Dermis microvascular lymphatic vessel endothelial cell (primary cell): ENCODE measurements around the gene IL18R1. TPM values are rescaled to one million over a fixed set of nuclear protein-coding genes. Genes with fewer than 3 reads are reported as not detected.
A peak's percentile ranks its signal among the peaks of the same experiment; 100 is the strongest.

Experiments
- DNase-seq, 2 donors: peaks; one replicate each; pipeline versions ENCODE4 v3.0.0 to v3.0.0-alpha.2; 2010; ENCODE audit warnings: low read depth in 2 of 2
- total RNA-seq: library from RNA; depleted of rRNA; stranded (reverse); fragments of >200 nt; gene quantifications from 2 replicates; pipeline ENCODE4 v1.2.1, GENCODE V29; 2014

The IL18R1 gene
- total RNA-seq, 1 donor from 2014 or later: 0.51 TPM

- DNase-seq: no peak
These were observed 76.8 kb downstream of the IL18R1 start for GRCh38 chr2:102432386-102432785.

GRCh38 chr2:102433973-102434654, 78.5 kb downstream of the IL18R1 start:
- no peak for DNase-seq

DNA sequence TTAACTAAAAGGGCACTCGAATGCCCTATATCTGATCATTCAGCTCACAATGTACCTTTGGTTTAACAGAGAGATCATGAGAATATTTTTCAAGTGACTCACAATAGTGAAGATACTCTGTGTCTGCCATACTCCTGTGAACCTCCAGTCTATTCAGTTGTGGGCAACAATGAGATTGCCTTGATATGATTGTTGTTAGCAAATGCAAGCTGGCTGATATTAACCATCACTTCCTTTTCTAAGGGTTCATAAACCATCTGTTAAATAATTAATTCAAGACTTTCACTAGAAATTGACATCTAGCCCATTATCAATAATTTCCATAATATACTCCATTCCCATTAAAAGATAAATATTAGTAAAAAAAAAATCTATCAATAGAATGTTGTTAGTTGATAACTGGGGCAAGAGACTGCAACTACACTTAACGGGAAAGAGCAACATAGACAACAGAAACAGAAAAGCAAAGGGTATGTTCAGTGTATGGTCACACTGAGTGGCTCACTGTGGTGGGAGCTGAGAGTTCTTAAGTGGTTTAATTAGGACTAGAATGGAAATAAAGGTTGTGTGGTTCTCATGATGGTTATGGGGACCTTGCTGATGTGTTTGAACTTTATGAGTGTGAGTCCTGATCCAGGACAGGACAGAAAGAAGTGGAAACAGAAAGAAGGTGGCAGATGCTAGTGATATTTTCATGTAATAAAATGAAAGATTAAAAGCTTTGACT, 79.2 kb downstream of the IL18R1 start:
- no peak for DNase-seq

DNA sequence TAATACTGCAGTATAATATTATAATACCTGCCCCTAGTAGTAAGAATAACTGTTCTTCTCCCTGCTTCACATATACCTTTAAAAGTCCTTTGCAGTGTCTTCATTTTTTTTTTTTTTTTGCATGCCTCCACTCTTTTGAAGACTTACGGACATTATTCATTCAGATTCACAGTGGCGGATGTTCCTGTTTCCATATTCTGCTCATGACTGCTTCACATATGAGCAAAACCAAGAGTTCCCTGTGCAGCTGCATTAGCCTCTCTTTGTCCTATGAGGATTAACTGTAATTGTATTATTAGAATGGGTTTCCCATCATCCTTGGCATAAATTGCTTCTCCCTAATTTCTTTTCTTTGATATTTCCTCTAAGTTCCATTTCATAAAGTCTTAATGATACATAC, 80.1 kb downstream of the IL18R1 start:
- no peak for DNase-seq

DNA sequence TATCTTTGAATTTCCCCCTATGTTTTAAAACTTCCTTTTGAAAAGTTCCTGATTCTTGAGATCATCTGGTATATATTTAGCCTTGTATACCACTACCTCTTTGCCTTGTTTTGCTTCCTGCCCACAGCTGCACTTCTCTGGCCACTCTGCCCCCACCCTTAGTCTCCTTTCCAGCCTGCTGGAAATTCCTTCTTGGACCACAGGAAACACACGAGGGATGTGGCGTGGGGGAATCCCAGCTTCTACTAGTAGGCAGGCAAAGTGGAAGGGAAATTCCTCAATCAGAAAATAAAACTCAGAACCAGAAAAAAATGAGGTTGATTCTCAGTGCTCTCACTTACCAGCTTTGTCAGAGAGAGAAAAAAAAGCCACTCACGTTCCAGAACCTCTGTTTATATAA, 80.7 kb downstream of the IL18R1 start:
- DNase-seq: peak in 1 of 2 donors; percentile 71

DNA sequence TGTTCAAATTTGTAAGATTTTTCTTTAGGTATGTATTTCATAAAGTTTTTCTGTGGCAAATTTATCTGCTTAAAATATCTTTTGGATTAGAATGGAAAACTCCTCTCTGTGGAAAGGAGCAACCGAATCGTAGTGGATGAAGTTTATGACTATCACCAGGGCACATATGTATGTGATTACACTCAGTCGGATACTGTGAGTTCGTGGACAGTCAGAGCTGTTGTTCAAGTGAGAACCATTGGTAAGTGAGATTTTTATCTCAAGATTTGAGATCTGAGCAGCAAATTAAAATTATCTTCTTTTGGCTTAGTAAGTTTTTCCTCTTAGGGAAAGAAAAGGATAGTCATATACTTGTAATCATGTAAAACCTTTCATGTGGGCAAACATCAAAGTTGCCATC, 81.5 kb downstream of the IL18R1 start:
- DNase-seq: no peak

DNA sequence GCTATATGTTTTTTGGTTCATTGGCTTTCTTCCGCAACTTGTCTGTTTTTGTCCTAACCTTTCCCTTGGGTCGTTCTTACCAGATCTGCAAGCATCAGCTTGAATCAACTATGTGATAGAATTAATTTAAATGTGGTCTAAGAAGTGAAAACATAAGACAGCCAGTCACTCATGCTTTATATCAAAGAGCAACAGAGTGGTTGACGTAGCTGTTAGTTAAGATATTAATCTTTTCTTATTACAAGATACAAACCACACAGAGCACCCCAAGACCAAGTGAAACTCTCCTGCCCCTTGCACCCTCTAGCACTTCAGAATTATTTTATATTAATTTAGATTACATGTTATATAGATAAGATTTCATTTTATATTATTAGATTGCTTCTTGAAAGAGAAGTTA, 82.5 kb downstream of the IL18R1 start:
- DNase-seq: no peak

DNA sequence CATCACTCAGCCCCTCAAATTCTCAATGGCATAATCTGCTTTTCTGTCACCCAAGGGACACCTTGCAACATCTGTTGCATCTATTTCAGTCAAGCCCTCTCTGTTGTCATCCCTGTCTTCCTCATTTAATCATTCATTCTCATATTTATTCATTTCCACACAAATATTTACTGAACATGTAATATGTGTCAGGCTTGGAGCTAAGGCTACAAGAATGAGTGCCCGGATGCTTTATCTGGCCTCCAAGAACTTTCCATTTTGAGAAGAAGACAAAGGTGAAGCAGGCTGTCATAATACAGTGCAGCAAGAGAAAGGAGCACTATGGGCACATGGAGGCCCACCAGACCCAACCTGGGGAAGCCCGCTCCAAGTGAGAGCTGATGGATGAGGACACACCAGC, 83.0 kb downstream of the IL18R1 start:
- no peak for DNase-seq

DNA sequence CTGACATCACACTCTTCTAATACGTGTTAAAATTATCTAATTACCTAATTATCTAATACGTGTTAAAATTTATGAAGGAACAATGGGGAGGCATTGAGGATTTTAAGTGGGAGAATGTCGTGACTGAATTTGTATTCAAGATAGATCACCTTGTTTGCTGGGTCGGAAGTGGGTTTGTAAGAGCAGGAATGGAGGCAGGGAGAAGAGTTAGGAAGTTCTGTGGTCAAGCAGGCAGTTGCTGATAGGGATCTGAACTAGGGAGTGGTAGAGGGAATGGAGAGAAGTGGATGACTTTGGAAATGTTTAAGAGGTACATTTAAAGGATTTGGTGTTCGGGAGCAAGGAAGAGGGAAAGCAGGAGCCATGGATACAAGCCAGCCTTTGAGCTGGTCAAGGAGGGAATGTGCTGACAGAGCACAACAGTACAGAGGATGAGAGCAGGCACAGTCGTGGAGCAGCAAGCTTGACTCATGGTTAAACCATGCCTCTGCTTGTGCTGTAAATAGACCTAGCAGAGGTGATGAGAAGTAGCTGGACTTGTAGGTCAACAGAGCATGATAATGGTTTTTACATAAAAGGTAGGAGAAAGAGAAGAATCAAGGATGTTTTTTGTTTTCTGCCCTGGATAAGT, 83.6 kb downstream of the IL18R1 start:
- DNase-seq: peak in 1 of 2 donors; percentile 23

GRCh38 chr2:102442967-102443828, 87.6 kb downstream of the IL18R1 start:
- DNase-seq: peak in 1 of 2 donors; percentile 41

DNA sequence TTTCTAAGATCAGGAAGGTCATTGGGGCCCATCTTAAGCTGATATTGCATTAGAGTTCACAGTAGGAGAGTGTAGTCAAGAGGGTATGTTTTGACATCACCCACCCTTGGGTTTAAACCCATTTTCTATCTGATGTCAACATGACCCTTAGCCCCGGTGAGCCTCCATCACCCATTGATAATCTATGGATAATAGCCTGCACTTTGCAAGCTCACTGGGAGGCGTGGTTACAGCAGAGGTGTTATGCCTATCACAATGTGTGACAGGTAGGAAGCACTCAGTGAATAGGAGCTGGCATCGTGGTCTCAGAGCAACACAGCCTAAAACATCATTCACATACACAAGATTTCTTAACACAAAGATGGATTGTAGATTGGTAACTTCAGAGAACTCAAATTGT, 88.6 kb downstream of the IL18R1 start:
- DNase-seq: no peak

DNA sequence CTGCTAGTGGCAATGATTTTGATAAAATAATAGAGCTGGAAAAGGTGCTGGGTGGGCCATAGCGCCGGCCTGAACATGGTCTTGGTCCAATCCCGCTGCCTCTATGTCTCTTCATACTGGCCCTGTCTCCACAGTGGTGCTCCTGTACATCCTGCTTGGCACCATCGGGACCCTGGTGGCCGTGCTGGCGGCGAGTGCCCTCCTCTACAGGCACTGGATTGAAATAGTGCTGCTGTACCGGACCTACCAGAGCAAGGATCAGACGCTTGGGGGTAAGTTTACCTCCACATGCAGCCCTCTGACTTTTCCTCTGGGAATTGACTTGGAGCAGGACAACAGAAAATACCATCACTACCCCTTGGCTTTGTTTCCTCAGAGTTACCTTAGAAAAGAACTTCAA, 91.3 kb downstream of the IL18R1 start:
- no peak for DNase-seq

Other genes with a start within 250 kb of the IL18R1 start
- gene IL1R1, start 213.1 kb upstream of the IL18R1 start, total RNA-seq: 7.2 and 46.9 TPM in 2 replicates
- gene IL1RL2, start 168.8 kb upstream of the IL18R1 start, total RNA-seq: 0.13 and 0.25 TPM in 2 replicates
- gene IL1RL1, start 44.2 kb upstream of the IL18R1 start, total RNA-seq: 0.13 and 0.90 TPM in 2 replicates
- gene IL18RAP, start 67.4 kb downstream of the IL18R1 start, total RNA-seq: not detected in 2 replicates
- gene SLC9A4, start 117.4 kb downstream of the IL18R1 start, total RNA-seq: not detected in 2 replicates